Measurements from ENCODE around the gene AP1AR.

DNA sequence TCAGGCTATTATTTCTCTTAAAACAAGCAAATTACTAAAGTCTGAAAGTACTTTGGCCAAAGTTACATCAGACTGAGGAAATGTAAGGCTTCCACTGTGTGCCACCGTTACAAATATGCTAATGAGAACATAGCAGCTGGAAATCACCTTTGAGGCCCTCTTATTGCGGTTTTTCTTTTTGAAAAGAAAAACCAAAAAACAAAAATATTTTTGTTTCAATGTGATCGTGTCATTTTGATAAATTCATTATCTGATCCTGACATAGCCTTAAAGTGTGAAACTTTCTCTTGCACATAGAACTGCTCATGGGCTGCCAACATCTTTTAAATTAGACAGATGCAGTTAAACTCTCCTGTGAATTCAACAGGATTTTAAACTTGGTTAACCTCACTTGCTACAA lies 56.9 kb downstream of the AP1AR start:
- TF ChIP-seq, protein P1, sequence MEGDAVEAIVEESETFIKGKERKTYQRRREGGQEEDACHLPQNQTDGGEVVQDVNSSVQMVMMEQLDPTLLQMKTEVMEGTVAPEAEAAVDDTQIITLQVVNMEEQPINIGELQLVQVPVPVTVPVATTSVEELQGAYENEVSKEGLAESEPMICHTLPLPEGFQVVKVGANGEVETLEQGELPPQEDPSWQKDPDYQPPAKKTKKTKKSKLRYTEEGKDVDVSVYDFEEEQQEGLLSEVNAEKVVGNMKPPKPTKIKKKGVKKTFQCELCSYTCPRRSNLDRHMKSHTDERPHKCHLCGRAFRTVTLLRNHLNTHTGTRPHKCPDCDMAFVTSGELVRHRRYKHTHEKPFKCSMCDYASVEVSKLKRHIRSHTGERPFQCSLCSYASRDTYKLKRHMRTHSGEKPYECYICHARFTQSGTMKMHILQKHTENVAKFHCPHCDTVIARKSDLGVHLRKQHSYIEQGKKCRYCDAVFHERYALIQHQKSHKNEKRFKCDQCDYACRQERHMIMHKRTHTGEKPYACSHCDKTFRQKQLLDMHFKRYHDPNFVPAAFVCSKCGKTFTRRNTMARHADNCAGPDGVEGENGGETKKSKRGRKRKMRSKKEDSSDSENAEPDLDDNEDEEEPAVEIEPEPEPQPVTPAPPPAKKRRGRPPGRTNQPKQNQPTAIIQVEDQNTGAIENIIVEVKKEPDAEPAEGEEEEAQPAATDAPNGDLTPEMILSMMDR (conservative IDR thresholded peaks at IDR 0.05; ENCODE audit: low read depth, low read length) = no peak
- TF ChIP-seq BHLHE40 (IDR thresholded peaks at IDR 0.05; ENCODE audit: low read depth, low read length) (no peak), RCOR1 (IDR thresholded peaks at IDR 0.05; ENCODE audit: insufficient replicate concordance, low read length) (no peak), RFX5 (IDR thresholded peaks at IDR 0.05; ENCODE audit: low read depth, low read length) (no peak)

Measured in IMR-90 (cell line).